HG02973 (cell line): Measurements from ENCODE around the gene ATF5.

Experiments used
- ATAC-seq: cut with Tn5 transposase; IDR thresholded peaks from one replicate; pipeline ENCODE4 v1.9.1; 2021; ENCODE audit warnings: moderate library complexity; ENCODE audit not compliant: unreplicated experiment

Gene ATF5

GRCh38 chr19:49929121-49929610 is at the start of gene ATF5, which contains the start of gene NUP62:
ATF5 (plus strand) TSS chr19:49929205; CDS start chr19:49930851, 1,646 bp downstream.
NUP62 (minus strand) TSS chr19:49929504; CDS start chr19:49909807, 19,697 bp downstream.
- ATAC-seq, result peak; percentile 37

DNA sequence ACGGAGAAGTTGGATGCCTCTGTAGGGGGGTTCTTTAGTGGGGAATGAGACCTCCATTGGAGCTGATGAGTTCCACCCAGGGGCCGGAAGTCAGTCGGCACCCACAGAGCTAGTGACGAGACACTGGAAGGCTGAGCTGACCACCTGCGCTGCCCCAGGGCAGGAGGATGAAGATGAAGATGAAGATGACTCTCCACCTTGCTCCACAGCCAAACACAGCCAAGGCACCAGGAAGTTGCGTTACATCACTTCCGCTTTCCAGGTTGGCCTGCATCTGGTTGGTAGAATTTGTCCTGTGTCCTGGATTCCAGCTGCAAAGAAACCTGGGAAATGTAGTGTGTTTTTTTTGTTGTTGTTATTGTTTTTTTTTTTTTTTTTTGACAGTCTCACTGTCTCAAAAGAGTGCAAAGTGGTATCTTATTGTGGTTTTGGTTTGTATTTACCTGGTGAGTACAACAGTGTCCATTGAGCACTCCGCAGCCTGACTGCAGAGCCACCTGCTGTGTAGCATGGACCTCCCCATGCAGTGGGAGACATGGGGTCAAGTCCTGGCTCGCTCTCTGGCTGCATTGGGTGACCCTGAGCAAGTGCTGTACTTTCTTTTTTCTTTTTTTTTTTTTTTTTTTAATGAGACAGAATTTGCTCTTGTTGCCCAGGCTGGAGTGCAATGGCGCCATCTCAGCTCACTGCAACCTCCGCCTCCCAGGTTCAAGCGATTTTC is 49.6 kb upstream of the ATF5 start:
- ATAC-seq, result no peak

- ATAC-seq, result no peak
These were observed 48.7 kb upstream of the ATF5 start for GRCh38 chr19:49880162-49880869.

- ATAC-seq, result no peak
These were observed 47.8 kb upstream of the ATF5 start for GRCh38 chr19:49881186-49881585.

- no peak for ATAC-seq
These were observed 47.2 kb upstream of the ATF5 start for GRCh38 chr19:49881672-49882394.

GRCh38 chr19:49882643-49883042 is 46.4 kb upstream of the ATF5 start:
- ATAC-seq, result no peak

DNA sequence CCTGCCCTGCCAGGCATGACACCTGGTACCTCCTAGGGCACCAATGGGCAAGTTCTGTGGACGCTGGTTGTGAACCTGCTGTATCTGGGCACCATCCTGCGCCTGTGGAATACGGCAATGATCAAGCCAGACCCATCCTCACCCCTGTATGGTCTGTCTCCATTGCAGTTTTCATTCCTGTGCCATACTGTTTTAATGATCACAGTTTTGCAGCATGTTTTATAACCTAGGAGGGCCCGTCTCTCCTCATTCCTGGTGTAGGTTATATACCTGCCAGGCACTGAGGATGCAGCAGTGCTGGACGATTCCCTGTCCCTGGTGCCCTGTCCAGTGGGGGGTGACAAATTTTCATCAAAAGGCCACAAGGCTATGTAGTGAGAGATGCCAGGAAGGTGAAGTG is 45.9 kb upstream of the ATF5 start:
- ATAC-seq, result no peak

DNA sequence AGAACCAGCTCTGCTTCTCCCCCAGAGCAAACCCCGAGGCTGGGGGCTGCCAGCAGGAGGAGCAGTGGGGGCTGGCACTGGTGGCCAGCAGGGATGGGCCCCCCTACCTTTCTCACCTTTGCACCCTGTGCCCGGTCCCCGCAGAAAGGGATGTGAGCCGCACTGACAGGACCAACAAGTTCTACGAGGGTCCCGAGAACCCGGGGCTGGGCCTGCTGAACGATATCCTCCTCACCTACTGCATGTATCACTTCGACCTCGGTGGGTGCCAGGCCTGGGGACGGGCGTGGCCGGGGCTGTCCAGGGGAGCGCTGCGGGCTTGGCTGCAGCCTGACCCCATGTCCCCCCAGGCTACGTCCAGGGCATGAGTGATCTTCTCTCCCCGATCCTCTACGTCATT is 44.9 kb upstream of the ATF5 start:
- no peak for ATAC-seq

GRCh38 chr19:49884760-49885159 is 44.2 kb upstream of the ATF5 start:
- ATAC-seq, result no peak

DNA sequence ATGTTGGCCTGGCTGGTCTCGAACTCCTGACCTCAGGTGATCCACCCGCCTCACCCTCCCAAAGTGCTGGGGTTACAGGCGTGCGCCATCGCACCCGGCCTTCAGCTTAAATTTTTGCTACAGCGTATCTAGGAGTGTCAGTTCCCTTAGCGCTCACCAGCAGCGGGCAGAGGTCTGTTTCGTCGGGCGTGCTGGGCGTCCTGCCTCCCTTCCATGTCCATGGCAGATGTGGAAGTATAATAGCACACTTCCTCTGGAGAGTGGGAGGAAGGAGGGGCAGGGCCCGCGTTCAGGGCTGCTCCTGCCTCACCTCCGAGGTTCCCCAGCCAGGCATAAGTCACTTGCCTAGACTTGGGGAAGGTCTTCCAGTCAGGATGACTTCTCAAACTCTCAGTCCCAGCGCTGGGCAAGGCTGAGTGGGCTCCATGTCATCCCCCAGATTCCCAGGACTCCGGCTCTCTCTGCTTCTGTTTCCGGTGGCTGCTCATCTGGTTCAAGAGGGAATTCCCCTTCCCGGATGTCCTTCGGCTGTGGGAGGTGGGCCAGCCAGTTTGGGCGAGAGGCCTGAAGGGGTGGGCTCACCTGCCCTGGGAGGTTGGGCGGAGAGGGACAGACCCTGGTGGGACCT is 41.9 kb upstream of the ATF5 start:
- no peak for ATAC-seq

DNA sequence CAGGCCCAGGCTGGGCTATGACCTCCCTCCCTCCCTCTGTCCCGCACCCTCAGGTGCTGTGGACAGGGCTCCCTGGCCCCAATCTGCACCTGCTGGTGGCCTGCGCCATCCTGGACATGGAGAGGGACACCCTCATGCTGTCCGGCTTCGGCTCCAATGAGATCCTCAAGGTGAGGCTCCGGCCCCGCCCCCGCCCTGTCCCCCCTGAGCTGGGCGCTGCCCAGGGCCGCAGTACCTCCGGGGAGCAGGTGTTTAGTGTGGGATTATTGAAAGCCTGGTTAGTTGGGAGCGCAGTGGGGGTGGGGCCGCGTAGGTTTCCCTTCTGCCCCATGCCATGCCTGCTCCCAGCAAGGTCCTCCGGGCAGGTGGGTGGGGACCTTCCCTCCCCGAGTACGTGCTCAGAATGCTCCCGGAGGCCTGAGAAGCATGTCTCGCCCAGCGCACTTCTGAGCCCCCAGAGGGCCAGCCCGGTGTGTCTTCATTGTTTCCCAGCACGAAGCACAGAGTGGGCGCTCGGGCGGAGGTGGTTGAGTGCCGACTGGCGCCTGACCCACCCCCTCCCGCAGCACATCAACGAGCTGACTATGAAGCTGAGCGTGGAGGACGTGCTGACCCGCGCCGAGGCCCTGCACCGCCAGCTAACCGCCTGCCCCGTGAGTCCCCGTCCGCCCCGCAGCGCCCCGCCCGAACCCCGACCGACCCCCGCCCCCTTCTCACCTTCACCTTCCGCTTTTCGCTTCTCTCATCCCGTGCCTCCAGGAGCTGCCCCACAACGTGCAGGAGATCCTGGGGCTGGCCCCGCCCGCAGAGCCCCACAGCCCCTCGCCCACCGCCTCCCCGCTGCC is 41.1 kb upstream of the ATF5 start:
- ATAC-seq, result no peak

GRCh38 chr19:49888510-49888824 is 40.5 kb upstream of the ATF5 start:
- no peak for ATAC-seq

DNA sequence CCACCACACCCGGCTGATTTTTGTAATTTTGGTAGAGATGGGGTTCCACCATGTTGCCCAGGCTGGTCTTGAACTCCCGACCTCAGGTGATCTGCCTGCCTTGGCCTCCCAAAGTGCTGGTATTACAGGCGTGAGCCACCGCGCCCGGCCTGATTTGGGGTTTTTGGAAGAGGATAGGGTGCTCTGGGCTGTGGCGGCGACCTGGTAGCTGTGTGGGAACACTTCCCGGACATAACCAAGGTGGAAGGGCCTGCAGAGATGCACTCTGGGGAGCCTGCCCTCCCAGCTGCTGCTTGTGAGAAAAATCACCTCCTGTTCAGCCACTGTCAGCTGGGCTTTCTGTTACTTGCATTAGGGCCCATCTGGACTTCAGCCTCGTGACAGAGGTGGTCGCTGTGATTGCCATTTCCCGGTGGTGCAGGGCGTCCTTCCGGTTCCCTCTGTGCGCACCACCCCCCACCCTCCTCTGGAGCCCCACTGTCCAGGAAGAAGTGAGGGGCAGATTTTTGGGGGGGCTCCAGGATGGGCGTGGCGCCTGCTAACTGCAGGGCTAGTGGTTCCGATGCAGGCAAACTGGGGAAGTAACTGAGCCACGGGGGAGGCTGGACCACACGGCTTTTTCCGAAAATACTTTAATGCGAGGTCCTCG is 39.8 kb upstream of the ATF5 start:
- ATAC-seq, result no peak

GRCh38 chr19:49889687-49890348 is 39.2 kb upstream of the ATF5 start:
- no peak for ATAC-seq

DNA sequence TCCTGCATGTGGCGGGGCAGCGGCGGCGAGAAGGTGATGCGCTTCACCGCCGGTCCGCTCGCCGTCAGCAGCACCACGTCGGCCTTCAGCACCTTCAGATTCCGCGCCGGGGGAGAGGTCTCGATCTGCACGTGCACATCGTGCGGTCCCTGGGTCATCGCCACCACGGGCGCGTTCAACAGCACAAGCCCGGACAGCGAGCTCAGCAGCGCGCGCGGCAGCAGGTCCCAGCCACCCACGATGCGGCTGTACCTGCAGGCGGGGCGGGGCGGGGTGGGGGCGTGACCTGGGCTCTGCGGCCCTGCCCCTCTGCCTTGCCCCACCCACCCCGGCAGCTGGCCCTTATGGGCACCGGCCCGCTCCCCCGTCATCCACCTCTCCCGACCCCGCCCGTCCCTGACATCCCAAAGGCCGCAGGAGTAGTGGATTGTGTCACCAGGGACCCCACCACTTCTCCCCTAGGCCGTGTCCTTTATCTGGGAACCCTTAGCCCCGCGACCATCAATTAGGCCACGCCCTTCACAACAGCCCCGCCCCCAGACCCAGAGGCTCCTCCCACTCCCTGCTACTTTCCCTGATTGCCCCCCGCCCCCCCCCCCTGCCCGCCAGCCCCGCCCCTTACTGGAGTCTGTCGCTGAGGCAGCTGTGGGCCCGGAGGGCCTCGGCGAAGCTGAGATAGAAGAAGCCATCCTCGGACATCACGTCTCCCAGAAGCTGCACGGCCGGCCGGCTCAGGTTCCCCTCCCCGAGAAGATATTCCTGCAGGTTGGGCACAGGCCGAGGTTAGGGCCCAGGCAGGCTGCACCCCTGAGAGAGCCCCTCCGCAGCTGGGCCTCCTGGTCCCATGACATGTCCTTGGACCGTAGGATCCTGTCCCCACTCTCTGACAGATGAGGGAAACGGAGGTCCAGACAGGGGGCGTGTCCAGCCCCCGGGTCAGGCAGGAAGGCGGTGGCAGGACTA is 38.4 kb upstream of the ATF5 start:
- ATAC-seq, result no peak

GRCh38 chr19:49891393-49891792 is 37.6 kb upstream of the ATF5 start:
- ATAC-seq, result no peak

DNA sequence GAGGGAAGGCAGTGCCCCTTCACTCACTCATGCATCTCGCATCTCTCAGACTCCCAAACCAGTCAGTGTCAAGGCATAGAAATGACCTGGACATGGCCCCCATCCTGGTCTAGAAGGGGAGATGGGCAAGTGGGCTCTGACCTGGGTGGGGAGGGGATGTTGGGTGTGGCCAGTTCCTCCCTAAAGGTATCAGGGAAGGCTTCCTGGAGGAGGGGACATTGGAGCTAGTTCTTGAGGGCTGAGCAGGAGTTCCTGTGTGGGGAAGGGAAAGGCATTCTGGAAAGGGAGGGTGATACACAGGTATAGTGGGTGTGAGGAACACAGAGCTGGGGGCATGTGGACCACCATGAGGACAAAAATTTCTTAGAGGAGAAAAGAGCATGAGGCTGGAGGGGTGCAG is 36.3 kb upstream of the ATF5 start:
- ATAC-seq, result no peak

GRCh38 chr19:49894011-49894664 is 34.9 kb upstream of the ATF5 start:
- ATAC-seq, result no peak
